Mesenchymal stem cell (in vitro differentiated cells and primary cell): Measurements from ENCODE around the gene ACSM2B. TPM values are rescaled to one million over a fixed set of nuclear protein-coding genes. Genes with fewer than 3 reads are reported as not detected.
"Not testable (repeated sequence)": the region's sequence is repeated elsewhere in the genome, so short reads cannot be mapped to it uniquely, and the experiment has no call there.

Experiments
- DNase-seq: peaks from one replicate; pipeline ENCODE4 v3.0.0-alpha.2; 2013
- H2AFZ ChIP-seq: one replicate; pipeline ENCODE4 v1.6.1; 2013; ENCODE audit warnings: low read depth, mild to moderate bottlenecking, control low read depth, inconsistent platforms, low read length, moderate library complexity
- H2AK5ac ChIP-seq: 2 replicates; pipeline ENCODE4 v1.6.1; 2013; ENCODE audit warnings: low read length, moderate library complexity, mild to moderate bottlenecking, inconsistent platforms; ENCODE audit not compliant: severe bottlenecking
- H2BK120ac ChIP-seq: one replicate; pipeline ENCODE4 v1.6.1; 2013; ENCODE audit warnings: low read depth, mild to moderate bottlenecking, inconsistent platforms, low read length, moderate library complexity
- H2BK12ac ChIP-seq, 2 experiments: one replicate each; pipeline ENCODE4 v1.6.1; 2013; ENCODE audit warnings: inconsistent platforms in 2 of 2, low read length in 2 of 2, mild to moderate bottlenecking in 2 of 2, moderate library complexity in 2 of 2, control low read depth in 1 of 2
- H2BK15ac ChIP-seq: one replicate; pipeline ENCODE4 v1.6.1; 2013; ENCODE audit warnings: mild to moderate bottlenecking, low read depth, inconsistent platforms; ENCODE audit not compliant: poor library complexity, severe bottlenecking
- H2BK5ac ChIP-seq: 2 replicates; pipeline ENCODE4 v1.6.1; 2013; ENCODE audit warnings: low read depth, mild to moderate bottlenecking, low read length, control low read depth, inconsistent platforms; ENCODE audit not compliant: poor library complexity, severe bottlenecking
- H3K14ac ChIP-seq, 2 experiments: one replicate each; pipeline ENCODE4 v1.6.1; 2013; ENCODE audit warnings: inconsistent platforms in 2 of 2, low read length in 2 of 2, control low read depth in 1 of 2, mild to moderate bottlenecking in 1 of 2, moderate library complexity in 1 of 2
- H3K18ac ChIP-seq, 2 experiments: one replicate each; pipeline ENCODE4 v1.6.1; 2013; ENCODE audit warnings: inconsistent platforms in 2 of 2, low read length in 2 of 2, control low read depth in 1 of 2, low read depth in 1 of 2, mild to moderate bottlenecking in 1 of 2
- H3K23ac ChIP-seq, 2 experiments: one replicate each; pipeline ENCODE4 v1.6.1; 2013; ENCODE audit warnings: inconsistent platforms in 2 of 2, low read length in 2 of 2, mild to moderate bottlenecking in 2 of 2, moderate library complexity in 2 of 2, control low read depth in 1 of 2
- H3K27ac ChIP-seq: 2 replicates; pipeline ENCODE4 v1.5.1; 2013; ENCODE audit warnings: mild to moderate bottlenecking, moderate library complexity, low read length, control low read depth, inconsistent platforms; ENCODE audit not compliant: poor library complexity, severe bottlenecking
- H3K27me3 ChIP-seq, 2 experiments: 2 replicates each; pipeline versions ENCODE4 v1.6.1 to v1.7.0; 2013; ENCODE audit warnings: low read length in 2 of 2, mild to moderate bottlenecking in 2 of 2, moderate library complexity in 2 of 2, control low read depth in 1 of 2, inconsistent platforms in 1 of 2; ENCODE audit not compliant: control insufficient read depth in 1 of 2, insufficient read depth in 1 of 2
- H3K36me3 ChIP-seq, 2 experiments: 2 replicates each; pipeline versions ENCODE4 v1.6.1 to v1.7.0; 2013; ENCODE audit warnings: low read length in 2 of 2, control low read depth in 1 of 2, inconsistent platforms in 1 of 2, low read depth in 1 of 2, mild to moderate bottlenecking in 1 of 2; ENCODE audit not compliant: insufficient read depth in 2 of 2, control insufficient read depth in 1 of 2
- H3K4ac ChIP-seq, 2 experiments: one replicate each; pipeline ENCODE4 v1.6.1; 2013; ENCODE audit warnings: inconsistent platforms in 2 of 2, low read length in 2 of 2, mild to moderate bottlenecking in 2 of 2, moderate library complexity in 2 of 2, control low read depth in 1 of 2, low read depth in 1 of 2
- H3K4me1 ChIP-seq: 2 replicates; pipeline ENCODE4 v1.6.1; 2013; ENCODE audit warnings: low read depth, low read length, control low read depth; ENCODE audit not compliant: control insufficient read depth, insufficient read depth
- H3K4me2 ChIP-seq: 2 replicates; pipeline ENCODE4 v1.6.1; 2013; ENCODE audit warnings: low read length, mild to moderate bottlenecking, inconsistent platforms; ENCODE audit not compliant: poor library complexity, severe bottlenecking
- H3K4me3 ChIP-seq, 2 experiments: 2 replicates each; pipeline versions ENCODE4 v1.5.1 to v1.7.0; 2013; ENCODE audit warnings: low read length in 2 of 2, mild to moderate bottlenecking in 2 of 2, control low read depth in 1 of 2, low read depth in 1 of 2; ENCODE audit not compliant: insufficient read depth in 1 of 2
- H3K79me1 ChIP-seq: replicated peaks from 2 replicates; pipeline ENCODE4 v1.6.1; 2013; ENCODE audit warnings: mild to moderate bottlenecking, control low read depth, low read length, inconsistent platforms; ENCODE audit not compliant: poor library complexity, severe bottlenecking
- H3K9ac ChIP-seq: 2 replicates; pipeline ENCODE4 v1.7.0; 2013; ENCODE audit warnings: mild to moderate bottlenecking, low read length, moderate library complexity
- H3K9me3 ChIP-seq: 2 replicates; pipeline ENCODE4 v1.7.0; 2013; ENCODE audit warnings: mild to moderate bottlenecking, low read length; ENCODE audit not compliant: control insufficient read depth
- H4K8ac ChIP-seq: one replicate; pipeline ENCODE4 v1.6.1; 2013; ENCODE audit warnings: inconsistent platforms, mild to moderate bottlenecking, low read length, moderate library complexity
- H4K91ac ChIP-seq: one replicate; pipeline ENCODE4 v1.6.1; 2013; ENCODE audit warnings: mild to moderate bottlenecking, low read length, inconsistent platforms
- WGBS: methylation state at CpG from one replicate; pipeline ENCODE4 v1.1.7; 2013; ENCODE audit warnings: mixed read lengths; 5-methylcytosine and 5-hydroxymethylcytosine counted together
- polyA plus RNA-seq, 2 experiments: library from polyadenylated mRNA; stranded (reverse); fragments of 200-250 nt; gene quantifications; one replicate each; pipeline ENCODE4 v1.2.3, GENCODE V29; 2013

Gene ACSM2B, protein sequence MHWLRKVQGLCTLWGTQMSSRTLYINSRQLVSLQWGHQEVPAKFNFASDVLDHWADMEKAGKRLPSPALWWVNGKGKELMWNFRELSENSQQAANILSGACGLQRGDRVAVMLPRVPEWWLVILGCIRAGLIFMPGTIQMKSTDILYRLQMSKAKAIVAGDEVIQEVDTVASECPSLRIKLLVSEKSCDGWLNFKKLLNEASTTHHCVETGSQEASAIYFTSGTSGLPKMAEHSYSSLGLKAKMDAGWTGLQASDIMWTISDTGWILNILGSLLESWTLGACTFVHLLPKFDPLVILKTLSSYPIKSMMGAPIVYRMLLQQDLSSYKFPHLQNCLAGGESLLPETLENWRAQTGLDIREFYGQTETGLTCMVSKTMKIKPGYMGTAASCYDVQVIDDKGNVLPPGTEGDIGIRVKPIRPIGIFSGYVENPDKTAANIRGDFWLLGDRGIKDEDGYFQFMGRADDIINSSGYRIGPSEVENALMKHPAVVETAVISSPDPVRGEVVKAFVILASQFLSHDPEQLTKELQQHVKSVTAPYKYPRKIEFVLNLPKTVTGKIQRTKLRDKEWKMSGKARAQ
- polyA plus RNA-seq (2013, experiment 1 of 2) = not detected
- not detected for polyA plus RNA-seq (2013, experiment 2 of 2)

DNA sequence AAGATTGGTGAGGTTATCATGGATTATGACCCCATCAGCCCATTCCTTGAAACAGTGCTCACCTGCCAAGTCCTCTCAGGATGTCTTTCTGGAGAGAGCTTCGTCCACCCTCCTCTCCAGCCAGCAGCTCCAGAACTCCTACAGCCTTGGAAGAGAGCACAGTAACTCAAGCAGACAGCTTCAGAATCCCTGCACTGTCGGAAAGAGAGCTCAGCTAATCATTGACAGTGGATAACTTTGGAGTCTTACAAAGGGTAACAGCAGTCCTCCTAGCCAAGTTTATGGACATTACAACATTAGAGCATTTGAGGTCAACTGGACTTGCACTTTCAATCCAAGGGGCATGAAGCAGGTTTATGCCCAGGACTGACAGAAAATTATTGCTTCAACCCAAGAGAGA is at the start of gene ACSM2B:
ACSM2B (minus strand) TSS at position 223 of the 400 bp plus-strand sequence. CDS start 11,522 bp downstream, outside the sequence.
- H3K27me3 ChIP-seq, H3K9me3 ChIP-seq, H4K8ac ChIP-seq, H2BK5ac ChIP-seq, H3K14ac ChIP-seq, H3K9ac ChIP-seq, H3K23ac ChIP-seq, H3K36me3 ChIP-seq, H3K4ac ChIP-seq, H2AK5ac ChIP-seq, DNase-seq, H4K91ac ChIP-seq, H2BK15ac ChIP-seq, H3K18ac ChIP-seq, H2BK12ac ChIP-seq, H3K4me1 ChIP-seq, H2AFZ ChIP-seq, H3K4me3 ChIP-seq, H3K79me1 ChIP-seq, H3K4me2 ChIP-seq, H3K27ac ChIP-seq, H2BK120ac ChIP-seq: not testable (repeated sequence)
- WGBS = no CpG with 5 or more reads among the region's 2 CpGs

DNA sequence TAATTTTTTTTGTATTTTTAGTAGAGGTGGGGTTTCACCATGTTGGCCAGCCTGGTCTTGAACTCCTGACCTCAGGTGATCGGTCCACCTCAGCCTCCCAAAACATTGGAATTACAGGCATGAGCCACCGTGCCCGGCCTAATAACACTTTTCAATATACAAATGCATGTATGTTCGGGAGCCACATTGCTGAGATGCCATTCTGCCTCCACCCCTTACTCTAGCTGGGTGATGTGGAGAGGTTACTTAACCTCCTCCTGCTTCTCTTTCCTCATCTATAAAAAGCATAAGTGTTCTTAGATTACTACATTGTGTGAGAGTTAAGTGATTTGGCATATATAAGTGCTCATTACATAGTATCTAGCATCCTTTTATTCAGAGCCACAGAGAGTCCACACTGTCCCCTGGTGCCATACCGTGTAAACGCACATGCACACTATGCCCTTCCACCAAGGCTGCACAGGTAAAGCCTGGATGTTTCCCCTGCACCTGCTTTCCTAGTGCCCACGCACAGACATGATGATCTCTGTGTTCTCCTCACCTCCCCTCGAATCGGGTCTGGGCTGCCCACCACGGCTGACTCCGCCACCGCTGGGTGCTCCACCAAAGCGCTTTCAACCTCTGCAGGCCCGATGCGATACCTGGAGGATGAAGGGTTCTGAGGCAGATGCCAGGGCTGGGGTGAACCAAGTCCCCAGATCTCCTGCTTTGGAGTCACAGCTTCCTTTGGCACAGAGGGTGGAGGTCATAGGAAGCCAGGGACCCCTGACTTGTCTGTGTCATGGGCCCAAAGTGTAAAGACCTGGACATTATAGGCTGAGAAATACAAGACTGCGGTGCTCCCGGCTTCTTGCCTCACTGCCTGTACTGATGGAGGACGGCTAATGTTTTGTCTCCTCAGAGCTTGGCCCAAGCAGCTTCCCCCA is 49.0 kb upstream of the ACSM2B start:
- no peak overlapping the region for H2BK12ac ChIP-seq

DNA sequence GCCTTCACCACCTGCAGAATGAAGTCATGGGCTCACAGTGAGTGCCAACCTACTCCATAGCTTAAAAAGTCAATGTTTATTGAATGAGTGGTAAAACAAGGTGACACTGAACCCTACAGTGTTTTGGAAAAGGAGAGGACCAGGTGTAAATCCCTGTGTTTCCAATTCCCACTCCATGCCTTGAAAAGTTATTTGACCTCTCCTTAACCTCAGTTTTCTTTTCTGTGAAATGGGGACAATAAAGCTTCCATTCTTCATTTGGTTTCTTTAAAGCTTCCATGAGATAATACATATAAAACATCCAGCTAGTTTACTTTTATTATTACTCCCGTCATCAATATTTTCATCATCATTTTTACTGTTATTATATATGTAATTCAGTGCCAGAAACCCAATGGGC is 48.0 kb upstream of the ACSM2B start:
- H2BK12ac ChIP-seq = no peak overlapping the region
- no peak overlapping the region for H3K14ac ChIP-seq
- H2BK5ac ChIP-seq = no peak overlapping the region
- H3K18ac ChIP-seq = no peak overlapping the region
- H4K8ac ChIP-seq = no peak overlapping the region
- no peak overlapping the region for H3K4me2 ChIP-seq
- no peak overlapping the region for H2AK5ac ChIP-seq
- H3K36me3 ChIP-seq = no peaks in the 10 kb centered on the region
- WGBS = 50% methylated on average over 1 of the region's 1 CpG
- DNase-seq = no peak
- no peak overlapping the region for H2BK120ac ChIP-seq
- no peaks in the 10 kb centered on the region for H3K4me1 ChIP-seq
- H3K9ac ChIP-seq = no peak overlapping the region
- no peak overlapping the region for H4K91ac ChIP-seq
- H3K4me3 ChIP-seq = no peak overlapping the region
- no peaks in the 10 kb centered on the region for H3K79me1 ChIP-seq
- no peak overlapping the region for H3K23ac ChIP-seq
- no peaks in the 10 kb centered on the region for H3K27me3 ChIP-seq
- no peak overlapping the region for H3K27ac ChIP-seq
- H3K9me3 ChIP-seq = no peaks in the 10 kb centered on the region
- H2BK15ac ChIP-seq = no peak overlapping the region
- no peak overlapping the region for H3K4ac ChIP-seq
- H2AFZ ChIP-seq = no peak overlapping the region

More for the DNA sequence above, 49.0 kb upstream of the ACSM2B start:
- Histone ChIP-seq H2BK15ac (no peak overlapping the region), H3K4me1 (no peaks in the 10 kb centered on the region), H3K36me3 (no peaks in the 10 kb centered on the region), H4K91ac (no peak overlapping the region), H2BK5ac (no peak overlapping the region), H3K9ac (no peak overlapping the region), H2AFZ (no peak overlapping the region), H3K4ac (no peak overlapping the region), H4K8ac (no peak overlapping the region), H2BK120ac (no peak overlapping the region), H3K4me2 (no peak overlapping the region), H3K27me3 (no peaks in the 10 kb centered on the region), H3K9me3 (no peaks in the 10 kb centered on the region), H3K4me3 (no peak overlapping the region), H3K23ac (no peak overlapping the region), H2AK5ac (no peak overlapping the region), H3K79me1 (no peaks in the 10 kb centered on the region), H3K27ac (no peak overlapping the region), H3K14ac (no peak overlapping the region), H3K18ac (no peak overlapping the region)
- DNase-seq = no peak
- 90% methylated on average over 16 of the region's 18 CpGs for WGBS

DNA sequence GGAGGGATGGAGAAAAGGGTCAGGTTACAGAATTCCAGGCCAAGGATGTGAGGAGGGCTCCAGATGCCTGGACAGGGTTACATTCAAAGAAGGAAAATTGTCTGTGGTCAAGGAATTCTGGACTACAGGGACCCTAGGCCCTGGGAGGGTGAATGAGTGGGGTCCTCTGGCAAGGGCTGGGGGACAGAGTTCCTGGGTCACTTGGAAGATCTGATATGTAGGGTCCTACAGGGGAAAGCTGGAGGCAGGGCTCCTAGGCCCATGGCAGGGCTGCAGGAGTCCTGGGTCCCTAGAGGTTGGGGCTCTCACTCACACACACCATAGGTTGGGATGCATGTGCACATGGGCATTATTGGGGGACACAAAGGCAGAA is 46.3 kb upstream of the ACSM2B start:
- Histone ChIP-seq H3K4ac (no peak overlapping the region), H3K36me3 (no peaks in the 10 kb centered on the region), H4K91ac (no peak overlapping the region), H2BK120ac (no peak overlapping the region), H3K9ac (no peak overlapping the region), H3K4me2 (no peak overlapping the region), H3K9me3 (no peaks in the 10 kb centered on the region), H3K27me3 (no peaks in the 10 kb centered on the region), H3K14ac (no peak overlapping the region), H2BK15ac (no peak overlapping the region), H4K8ac (no peak overlapping the region), H3K27ac (no peak overlapping the region), H2BK5ac (no peak overlapping the region), H3K18ac (no peak overlapping the region), H3K79me1 (no peaks in the 10 kb centered on the region), H3K4me1 (no peaks in the 10 kb centered on the region), H3K4me3 (no peak overlapping the region), H3K23ac (no peak overlapping the region), H2BK12ac (no peak overlapping the region), H2AK5ac (no peak overlapping the region), H2AFZ (no peak overlapping the region)
- no peak for DNase-seq
